Suprapubic skin (tissue), 3 donors: ENCODE data around the gene TSPEAR.

Experiments used
- CTCF ChIP-seq, 2 donors: fragments of 200-600 bp in 1 of 2; fragments of 450-650 bp in 1 of 2; sonication (generic) in 1 of 2; IDR thresholded peaks; one replicate each; pipeline ENCODE4 v1.5.1; 2016 to 2019; ENCODE audit warnings: antibody characterized with exemption in 2 of 2, mild to moderate bottlenecking in 1 of 2, moderate library complexity in 1 of 2
- POLR2AphosphoS5 ChIP-seq, 3 donors: sonication (generic); formaldehyde crosslinking; IDR thresholded peaks; one replicate each; pipeline ENCODE4 v1.6.1; 2017; ENCODE audit warnings: antibody characterized with exemption in 3 of 3

GRCh38 chr21:44729336-44730027 is 18.1 kb upstream of the TSPEAR start:
- TF ChIP-seq CTCF (IDR thresholded peaks at IDR 0.05): no peak
- no peak for TF ChIP-seq POLR2AphosphoS5 (IDR thresholded peaks at IDR 0.05)
